ENCODE data around the gene TRAP1. TPM values are rescaled to one million over a fixed set of nuclear protein-coding genes. Genes with fewer than 3 reads are reported as not detected.

The TRAP1 gene
- total and polyA plus RNA-seq, 11 donors = 65.4 to 142 (median 110) TPM

DNA sequence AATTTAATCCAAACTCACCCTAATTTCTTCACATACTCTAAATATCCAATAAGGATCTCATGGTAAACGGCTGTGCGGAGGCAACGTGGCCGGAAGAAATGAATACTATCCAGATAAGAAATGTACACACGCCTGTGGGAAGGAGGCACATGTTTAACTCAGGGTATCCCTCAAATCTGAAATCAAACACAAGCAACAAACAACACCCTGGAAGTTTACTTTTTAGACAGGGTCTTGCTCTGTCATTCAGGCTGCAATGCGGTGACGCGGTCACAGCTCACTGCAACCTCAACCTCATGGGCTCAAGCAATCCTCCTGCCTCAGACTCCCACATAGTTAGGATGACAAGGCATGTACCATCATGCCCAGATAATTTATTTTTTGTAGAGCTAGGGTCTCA is 21.2 kb upstream of the TRAP1 start:
- ATAC-seq (no peak), DNase-seq (no peak)
- TF ChIP-seq, protein P1, sequence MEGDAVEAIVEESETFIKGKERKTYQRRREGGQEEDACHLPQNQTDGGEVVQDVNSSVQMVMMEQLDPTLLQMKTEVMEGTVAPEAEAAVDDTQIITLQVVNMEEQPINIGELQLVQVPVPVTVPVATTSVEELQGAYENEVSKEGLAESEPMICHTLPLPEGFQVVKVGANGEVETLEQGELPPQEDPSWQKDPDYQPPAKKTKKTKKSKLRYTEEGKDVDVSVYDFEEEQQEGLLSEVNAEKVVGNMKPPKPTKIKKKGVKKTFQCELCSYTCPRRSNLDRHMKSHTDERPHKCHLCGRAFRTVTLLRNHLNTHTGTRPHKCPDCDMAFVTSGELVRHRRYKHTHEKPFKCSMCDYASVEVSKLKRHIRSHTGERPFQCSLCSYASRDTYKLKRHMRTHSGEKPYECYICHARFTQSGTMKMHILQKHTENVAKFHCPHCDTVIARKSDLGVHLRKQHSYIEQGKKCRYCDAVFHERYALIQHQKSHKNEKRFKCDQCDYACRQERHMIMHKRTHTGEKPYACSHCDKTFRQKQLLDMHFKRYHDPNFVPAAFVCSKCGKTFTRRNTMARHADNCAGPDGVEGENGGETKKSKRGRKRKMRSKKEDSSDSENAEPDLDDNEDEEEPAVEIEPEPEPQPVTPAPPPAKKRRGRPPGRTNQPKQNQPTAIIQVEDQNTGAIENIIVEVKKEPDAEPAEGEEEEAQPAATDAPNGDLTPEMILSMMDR (IDR thresholded peaks at IDR 0.05) = no peak
- TF ChIP-seq POLR2A (IDR thresholded peaks at IDR 0.05) = no peak
- Histone ChIP-seq H3K36me3 (peaks cover 2 to 100% (median 100%) of the 10 kb centered on the region in 9 donors), H3K9me3 (no peaks in the 10 kb centered on the region), H3K27me3 (no peaks in the 10 kb centered on the region), H3K4me1 (no peaks in the 10 kb centered on the region), H3K27ac (no peak overlapping the region), H3K4me3 (no peak overlapping the region)
- intact Hi-C loops (cut with DNase I) = no loop called here
- WGBS, 4 donors = 91 to 94% (median 93%) methylated on average over 8 of the region's 8 CpGs

GRCh38 chr16:3738128-3738527 is 20.8 kb upstream of the TRAP1 start:
- H3K36me3 ChIP-seq = peaks cover 2 to 100% (median 99%) of the 10 kb centered on the region in 9 donors
- H3K9me3 ChIP-seq = no peaks in the 10 kb centered on the region
- no peak overlapping the region for H3K4me3 ChIP-seq
- TF ChIP-seq POLR2A (IDR thresholded peaks at IDR 0.05) = no peak
- ATAC-seq (no peak), DNase-seq (no peak)
- 95 to 96% (median 96%) methylated on average over 5 of the region's 5 CpGs for WGBS, 4 donors
- H3K4me1 ChIP-seq = no peaks in the 10 kb centered on the region
- intact Hi-C loops (cut with DNase I) = no loop called here
- H3K27me3 ChIP-seq = no peaks in the 10 kb centered on the region
- no peak overlapping the region for H3K27ac ChIP-seq

DNA sequence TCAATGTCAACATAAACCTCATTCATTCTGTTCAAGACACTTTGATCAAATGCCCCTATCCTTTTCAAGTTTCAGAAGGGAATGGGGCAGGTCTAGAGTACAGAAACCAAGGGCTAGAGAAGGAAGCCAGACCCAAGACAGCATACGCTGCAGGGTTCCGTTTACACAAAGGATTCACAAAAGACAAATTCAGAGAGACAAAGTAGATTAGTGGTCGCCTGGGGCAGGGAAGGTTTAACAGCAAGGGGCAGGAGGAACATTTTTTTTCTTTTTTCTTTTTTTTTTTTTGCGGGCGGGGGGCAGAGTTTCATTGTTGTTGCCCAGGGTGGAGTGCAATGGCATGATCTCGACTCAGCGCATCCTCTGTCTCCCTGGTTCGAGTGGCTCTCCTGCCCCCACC is 19.9 kb upstream of the TRAP1 start:
- Histone ChIP-seq H3K4me3 (no peak overlapping the region), H3K36me3 (peaks cover 2 to 100% (median 98%) of the 10 kb centered on the region in 9 donors), H3K9me3 (no peaks in the 10 kb centered on the region), H3K4me1 (no peaks in the 10 kb centered on the region), H3K27ac (no peak overlapping the region), H3K27me3 (no peaks in the 10 kb centered on the region)
- ATAC-seq (no peak), DNase-seq (no peak)
- TF ChIP-seq POLR2A (IDR thresholded peaks at IDR 0.05) = no peak
- intact Hi-C loops (cut with DNase I) = no loop called here
- 84 to 91% (median 89%) methylated on average over 8 of the region's 8 CpGs for WGBS, 4 donors

GRCh38 chr16:3736116-3736515 is 18.8 kb upstream of the TRAP1 start:
- intact Hi-C loops (cut with DNase I) = no loop called here

DNA sequence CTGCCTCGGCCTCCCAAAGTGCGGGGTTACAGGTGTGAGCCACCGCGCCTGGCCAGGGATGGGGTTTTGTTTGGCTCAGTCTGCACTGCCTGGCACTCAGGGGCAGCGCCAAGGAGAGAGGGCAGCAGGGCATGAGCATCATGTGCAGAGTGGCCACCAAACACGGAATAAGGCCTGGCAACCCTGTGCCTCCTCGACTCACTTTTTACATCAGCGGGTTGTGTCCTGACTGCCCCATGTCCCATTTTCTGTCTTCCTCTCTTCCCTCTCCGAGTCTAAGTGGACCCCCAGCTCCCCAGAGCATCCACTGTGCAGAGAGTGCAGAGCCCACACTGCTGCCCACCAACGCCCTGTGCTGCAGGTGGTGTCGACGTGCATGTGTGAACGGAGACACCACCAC is 18.2 kb upstream of the TRAP1 start:
- Histone ChIP-seq H3K4me1 (no peaks in the 10 kb centered on the region), H3K4me3 (no peak overlapping the region), H3K27ac (no peak overlapping the region), H3K36me3 (peaks cover 2 to 100% (median 98%) of the 10 kb centered on the region in 9 donors), H3K9me3 (no peaks in the 10 kb centered on the region), H3K27me3 (no peaks in the 10 kb centered on the region)
- DNase-seq = no peak
- TF ChIP-seq POLR2A (IDR thresholded peaks at IDR 0.05) = no peak
- TF ChIP-seq, protein P1 (IDR thresholded peaks at IDR 0.05) = no peak
- intact Hi-C loops (cut with DNase I) = no loop called here
- no peak for ATAC-seq
- 95 to 99% (median 98%) methylated on average over 13 of the region's 13 CpGs for WGBS, 4 donors

More at GRCh38 chr16:3736116-3736515, 18.8 kb upstream of the TRAP1 start:
- no peak for ATAC-seq
- WGBS, 4 donors = 91 to 95% (median 94%) methylated on average over 4 to 6 of the region's 6 CpGs
- no peaks in the 10 kb centered on the region for H3K27me3 ChIP-seq
- peaks cover 2 to 100% (median 98%) of the 10 kb centered on the region in 9 donors for H3K36me3 ChIP-seq
- TF ChIP-seq POLR2A (IDR thresholded peaks at IDR 0.05) = no peak
- TF ChIP-seq, protein P1 (IDR thresholded peaks at IDR 0.05) = no peak
- H3K4me3 ChIP-seq = no peak overlapping the region
- no peak overlapping the region for H3K27ac ChIP-seq
- no peaks in the 10 kb centered on the region for H3K4me1 ChIP-seq
- H3K9me3 ChIP-seq = no peaks in the 10 kb centered on the region
- DNase-seq = no peak
